OCI-LY7 (cell line): ENCODE measurements around the gene RAB6B. TPM values are rescaled to one million over a fixed set of nuclear protein-coding genes. Genes with fewer than 3 reads are reported as not detected.

Experiments
- BruUV-seq: library from RNA; stranded (reverse); fragments of 400-500 nt; replicated peaks from 2 replicates; lab custom pipeline; 2021; lab: Mats Ljungman, UMichigan
- CTCF ChIA-PET: fragments of 300-600 bp; sonication (Branson Sonifier 250); formaldehyde crosslinking; loops from one replicate; lab custom pipeline; 2022; ENCODE audit warnings: antibody characterized with exemption; ENCODE audit not compliant: unreplicated experiment; lab: Charles Lee
- POLR2A ChIA-PET: fragments of 300-600 bp; sonication (Branson Sonifier 250); formaldehyde crosslinking; loops from one replicate; lab custom pipeline; 2022; ENCODE audit warnings: antibody characterized with exemption; lab: Charles Lee
- DNase-seq: peaks from one replicate; pipeline ENCODE4 v3.0.0-alpha.2; 2015; ENCODE audit warnings: low spot score
- H2AFZ ChIP-seq: fragments of 200-600 bp; sonication (generic), shearing (Covaris generic); 2 replicates; pipeline ENCODE4 v1.6.1; 2014; ENCODE audit warnings: mild to moderate bottlenecking, antibody characterized with exemption, low read length, moderate library complexity
- H3K27ac ChIP-seq: fragments of 200-600 bp; sonication (generic); 2 replicates; pipeline ENCODE4 v1.5.1; 2014; ENCODE audit warnings: mixed run types, low read depth, mild to moderate bottlenecking, moderate library complexity, low read length, inconsistent platforms; ENCODE audit not compliant: poor library complexity, severe bottlenecking
- H3K36me3 ChIP-seq: fragments of 200-600 bp; sonication (generic); 2 replicates; pipeline ENCODE4 v1.6.1; 2014; ENCODE audit warnings: mild to moderate bottlenecking, antibody characterized with exemption, low read length, moderate library complexity, mixed read lengths; ENCODE audit not compliant: insufficient read depth
- H3K4me1 ChIP-seq: fragments of 200-600 bp; sonication (generic); 2 replicates; pipeline ENCODE4 v1.5.1; 2014; ENCODE audit warnings: mild to moderate bottlenecking, low read length; ENCODE audit not compliant: insufficient read depth, poor library complexity, severe bottlenecking
- H3K4me2 ChIP-seq: fragments of 200-600 bp; sonication (generic); 2 replicates; pipeline ENCODE4 v1.6.1; 2014; ENCODE audit warnings: mild to moderate bottlenecking, low read length
- H3K4me3 ChIP-seq: fragments of 200-600 bp; sonication (generic); 2 replicates; pipeline ENCODE4 v1.5.1; 2014; ENCODE audit warnings: mild to moderate bottlenecking, low read depth, low read length; ENCODE audit not compliant: poor library complexity, severe bottlenecking
- H3K79me2 ChIP-seq: fragments of 200-600 bp; sonication (generic); 2 replicates; pipeline ENCODE4 v1.6.1; 2016; ENCODE audit warnings: low read depth, mild to moderate bottlenecking, low read length, moderate library complexity, mixed read lengths; ENCODE audit not compliant: insufficient read depth
- H3K9me2 ChIP-seq: fragments of 200-600 bp; sonication (generic); 2 replicates; pipeline ENCODE4 v1.6.1; 2016; ENCODE audit warnings: mild to moderate bottlenecking, low read length, mixed read lengths; ENCODE audit not compliant: insufficient read depth
- H3K9me3 ChIP-seq: fragments of 200-600 bp; sonication (generic); 2 replicates; pipeline ENCODE4 v1.6.1; 2014; ENCODE audit warnings: mild to moderate bottlenecking, mixed run types, low read length, mixed read lengths
- H4K20me1 ChIP-seq: fragments of 200-600 bp; sonication (generic); 2 replicates; pipeline ENCODE4 v1.6.1; 2014; ENCODE audit warnings: mild to moderate bottlenecking, antibody characterized with exemption, low read length, moderate library complexity, mixed read lengths; ENCODE audit not compliant: insufficient read depth
- EZH2phosphoT487 ChIP-seq: fragments of 200-600 bp; sonication (generic); IDR thresholded peaks from 2 replicates; pipeline ENCODE4 v1.6.1; 2018; ENCODE audit warnings: low read depth, borderline replicate concordance, mild to moderate bottlenecking, mixed run types, antibody characterized with exemption, low read length, moderate library complexity, mixed read lengths
- intact Hi-C: fragments of 100-400 bp; cut with micrococcal nuclease; formaldehyde crosslinking; loops from one replicate; pipeline ENCODE4 v1.10.0; 2022; ENCODE audit not compliant: unreplicated experiment
- total RNA-seq, 2 experiments: library from RNA; depleted of rRNA in 1 of 2; stranded (reverse); fragments of >200 nt in 1 of 2; shearing (Covaris generic) in 1 of 2; gene quantifications; 2 replicates each; pipeline ENCODE4 v1.2.3, GENCODE V29; 2014 to 2022
- TF ChIP-seq, protein P1 (sequence below): fragments of 200-600 bp; sonication (generic); conservative IDR thresholded peaks from 2 replicates; pipeline ENCODE4 v1.5.1; 2014; ENCODE audit warnings: mild to moderate bottlenecking, antibody characterized with exemption, low read length, moderate library complexity, mixed read lengths

The RAB6B gene
- total RNA-seq, 2 experiments from 2014 or later = not detected

DNA sequence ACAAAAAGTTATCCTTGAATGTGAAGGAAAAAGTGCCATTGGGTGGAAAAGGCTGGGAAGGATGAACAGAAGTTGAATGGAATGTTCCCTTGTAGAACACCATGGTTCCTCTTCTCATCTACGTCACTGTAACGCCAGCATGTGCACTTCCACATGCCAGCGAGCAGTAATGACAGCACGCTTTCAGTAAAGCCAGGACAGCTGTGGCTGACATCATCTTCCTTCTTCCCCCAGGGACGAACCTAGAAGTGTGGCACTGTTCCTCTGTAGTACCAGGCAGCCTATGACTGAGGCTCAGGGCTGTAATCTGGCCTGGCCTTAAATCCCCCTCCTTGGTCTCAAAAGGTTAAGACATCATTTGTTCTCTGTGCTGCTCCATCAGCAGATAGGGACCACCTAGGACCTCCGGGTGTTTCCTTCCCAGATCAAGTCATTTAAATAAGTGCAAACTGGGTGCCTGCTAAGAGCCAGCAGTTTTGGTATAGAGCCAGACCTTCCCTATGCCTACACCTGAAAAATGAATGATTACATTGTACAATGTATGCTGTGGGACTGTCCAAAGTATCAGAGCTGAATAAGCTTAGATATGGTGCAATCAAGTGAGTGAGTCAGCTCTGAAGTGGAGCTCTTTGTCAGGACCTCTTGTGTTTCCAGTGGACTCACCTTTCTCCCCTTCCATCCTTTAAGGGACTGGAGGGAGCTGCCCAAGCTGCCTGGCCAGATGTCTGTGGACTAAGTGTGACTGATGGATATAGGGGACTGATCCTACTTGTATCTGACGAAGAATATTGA is 95.7 kb downstream of the RAB6B start:
- Histone ChIP-seq H4K20me1 (no peaks in the 10 kb centered on the region), H3K79me2 (no peaks in the 10 kb centered on the region), H3K36me3 (no peaks in the 10 kb centered on the region), H3K4me2 (no peak overlapping the region), H2AFZ (no peak overlapping the region), H3K4me3 (no peak overlapping the region), H3K4me1 (peaks cover 4% of the 10 kb centered on the region), H3K27ac (no peak overlapping the region), H3K9me2 (no peaks in the 10 kb centered on the region), H3K9me3 (peaks cover 5% of the 10 kb centered on the region; the same call in 1 of the 2 replicates)
- POLR2A ChIA-PET = no interaction called here
- BruUV-seq = no TSS peak
- TF ChIP-seq EZH2phosphoT487 = no peak
- TF ChIP-seq, protein P1, sequence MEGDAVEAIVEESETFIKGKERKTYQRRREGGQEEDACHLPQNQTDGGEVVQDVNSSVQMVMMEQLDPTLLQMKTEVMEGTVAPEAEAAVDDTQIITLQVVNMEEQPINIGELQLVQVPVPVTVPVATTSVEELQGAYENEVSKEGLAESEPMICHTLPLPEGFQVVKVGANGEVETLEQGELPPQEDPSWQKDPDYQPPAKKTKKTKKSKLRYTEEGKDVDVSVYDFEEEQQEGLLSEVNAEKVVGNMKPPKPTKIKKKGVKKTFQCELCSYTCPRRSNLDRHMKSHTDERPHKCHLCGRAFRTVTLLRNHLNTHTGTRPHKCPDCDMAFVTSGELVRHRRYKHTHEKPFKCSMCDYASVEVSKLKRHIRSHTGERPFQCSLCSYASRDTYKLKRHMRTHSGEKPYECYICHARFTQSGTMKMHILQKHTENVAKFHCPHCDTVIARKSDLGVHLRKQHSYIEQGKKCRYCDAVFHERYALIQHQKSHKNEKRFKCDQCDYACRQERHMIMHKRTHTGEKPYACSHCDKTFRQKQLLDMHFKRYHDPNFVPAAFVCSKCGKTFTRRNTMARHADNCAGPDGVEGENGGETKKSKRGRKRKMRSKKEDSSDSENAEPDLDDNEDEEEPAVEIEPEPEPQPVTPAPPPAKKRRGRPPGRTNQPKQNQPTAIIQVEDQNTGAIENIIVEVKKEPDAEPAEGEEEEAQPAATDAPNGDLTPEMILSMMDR = no peak
- CTCF ChIA-PET = no interaction called here
- intact Hi-C loops = loop anchor here (10.0 kb wide), 1 partner anchor 225 kb away; the partner anchor contains the start of gene CDV3
- DNase-seq = peak; percentile 17

GRCh38 chr3:133797396-133798105 is 98.1 kb downstream of the RAB6B start:
- no peaks in the 10 kb centered on the region for H3K36me3 ChIP-seq
- H3K4me1 ChIP-seq = no peaks in the 10 kb centered on the region
- no peaks in the 10 kb centered on the region for H3K79me2 ChIP-seq
- H3K9me3 ChIP-seq = peaks cover 15% of the 10 kb centered on the region; the same call in 1 of the 2 replicates
- intact Hi-C loops = no loop called here
- CTCF ChIA-PET = interaction anchor here (0.6 kb wide), 1 partner anchor 18 kb away, joined by 3 read pairs; no protein-coding TSS in a partner anchor
- no peak overlapping the region for H2AFZ ChIP-seq
- no peak for DNase-seq
- no TSS peak for BruUV-seq
- H3K9me2 ChIP-seq = no peaks in the 10 kb centered on the region
- H3K4me2 ChIP-seq = no peak overlapping the region
- no peak overlapping the region for H3K27ac ChIP-seq
- TF ChIP-seq, protein P1 = no peak
- no peak for TF ChIP-seq EZH2phosphoT487
- no peak overlapping the region for H3K4me3 ChIP-seq
- POLR2A ChIA-PET = no interaction called here
- H4K20me1 ChIP-seq = no peaks in the 10 kb centered on the region
